HFF-Myc (cell line): ENCODE data around the gene FGFRL1.

Source experiments
- DNase-seq: peaks from one replicate; pipeline ENCODE4 v3.0.0-alpha.2; 2011; ENCODE audit warnings: low read depth; ENCODE audit errors: extremely low read depth
- H3K4me3 ChIP-seq: replicated peaks from 2 replicates; pipeline ENCODE4 v1.5.1; 2011; ENCODE audit warnings: low read depth, mild to moderate bottlenecking, control low read depth, low read length
- CTCF ChIP-seq: IDR thresholded peaks from 2 replicates; pipeline ENCODE4 v1.5.1; 2012; ENCODE audit warnings: mild to moderate bottlenecking, low read depth, low read length, control low read depth; ENCODE audit errors: missing control alignments

FGFRL1 gene

GRCh38 chr4:986879-987623 lies 24.4 kb upstream of the FGFRL1 start, which contains the start of gene IDUA:
Gene IDUA, plus strand, starts transcription at chr4:987044. Its CDS starts 41 bp downstream, at chr4:987085.
- H3K4me3 ChIP-seq, result peak within 1 kb of the TSS; percentile 53
- DNase-seq, result no peak
- TF ChIP-seq CTCF, result peak; percentile 58

- DNase-seq, result no peak
- TF ChIP-seq CTCF, result no peak
- H3K4me3 ChIP-seq, result peak overlapping the region; percentile 53
Measured at GRCh38 chr4:987624-988513, 23.6 kb upstream of the FGFRL1 start.

- TF ChIP-seq CTCF, result no peak
- DNase-seq, result no peak
- H3K4me3 ChIP-seq, result no peak overlapping the region
Measured at GRCh38 chr4:988726-989721, 22.4 kb upstream of the FGFRL1 start.

GRCh38 chr4:989722-990471 lies 21.5 kb upstream of the FGFRL1 start:
- no peak for TF ChIP-seq CTCF
- no peak for DNase-seq
- H3K4me3 ChIP-seq, result no peak overlapping the region

GRCh38 chr4:990746-991367 lies 20.6 kb upstream of the FGFRL1 start:
- no peak overlapping the region for H3K4me3 ChIP-seq
- DNase-seq, result no peak
- no peak for TF ChIP-seq CTCF
